IPS-11a (cell line): ENCODE data around the gene QRICH1.

Experiments used
- H3K4me3 ChIP-seq: one replicate; pipeline ENCODE4 v1.5.1; 2013; ENCODE audit warnings: low read depth, low read length, control low read depth

Gene QRICH1

GRCh38 chr3:49035281-49035680, 58.6 kb downstream of the QRICH1 start:
- no peak overlapping the region for H3K4me3 ChIP-seq

DNA sequence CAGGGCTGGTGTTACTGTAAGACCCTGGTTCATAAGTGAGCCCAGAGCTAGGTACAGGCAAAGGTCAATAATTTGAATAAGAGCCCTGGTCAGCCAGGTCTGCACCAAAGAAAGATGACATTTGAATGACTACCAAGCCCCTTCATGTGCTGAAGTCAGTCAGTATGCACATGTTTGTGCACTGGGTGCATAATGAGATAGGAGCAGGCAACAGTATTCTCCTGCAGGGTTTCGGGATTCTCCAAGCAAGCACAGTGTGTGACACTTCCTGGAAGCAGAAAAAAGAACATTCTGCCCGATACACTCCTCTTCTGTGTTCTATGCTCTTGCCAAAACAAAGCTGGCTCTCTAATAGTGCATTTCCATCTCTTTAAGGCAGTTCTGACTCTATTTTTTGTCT, 59.2 kb downstream of the QRICH1 start:
- no peak overlapping the region for H3K4me3 ChIP-seq

DNA sequence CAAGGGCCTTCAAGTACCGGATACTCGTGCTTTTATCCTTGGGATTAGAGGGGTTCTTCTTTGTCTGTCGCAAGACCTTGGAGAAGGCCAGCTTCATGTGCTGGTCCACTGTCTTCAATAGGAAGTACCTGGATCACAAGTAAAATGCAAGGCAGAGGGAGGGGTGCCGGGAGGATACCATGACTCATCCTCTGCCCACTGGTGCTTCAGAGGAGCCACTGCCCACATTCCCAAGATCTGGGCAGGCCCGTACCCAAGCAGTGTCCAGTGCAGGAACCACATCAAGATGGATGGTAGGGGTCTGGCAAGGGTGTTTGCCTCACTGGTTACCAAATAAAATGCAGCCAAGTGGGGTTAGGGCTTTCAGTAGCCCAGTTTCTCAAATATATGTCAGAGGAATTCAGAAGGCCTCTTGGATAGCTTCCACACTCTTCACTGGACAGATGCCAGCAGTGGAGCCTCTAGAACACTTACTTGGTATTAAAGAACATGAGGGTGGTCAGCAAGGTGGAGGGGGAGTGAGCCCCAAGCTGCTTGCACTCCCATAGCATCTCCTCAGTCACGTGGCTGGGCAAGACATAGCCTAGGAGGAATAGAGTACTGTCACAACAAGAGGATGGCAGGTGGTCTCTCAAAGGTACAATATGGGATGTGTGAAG, 61.1 kb downstream of the QRICH1 start:
- H3K4me3 ChIP-seq = no peak overlapping the region

GRCh38 chr3:49030321-49030720, 63.5 kb downstream of the QRICH1 start:
- no peak overlapping the region for H3K4me3 ChIP-seq

DNA sequence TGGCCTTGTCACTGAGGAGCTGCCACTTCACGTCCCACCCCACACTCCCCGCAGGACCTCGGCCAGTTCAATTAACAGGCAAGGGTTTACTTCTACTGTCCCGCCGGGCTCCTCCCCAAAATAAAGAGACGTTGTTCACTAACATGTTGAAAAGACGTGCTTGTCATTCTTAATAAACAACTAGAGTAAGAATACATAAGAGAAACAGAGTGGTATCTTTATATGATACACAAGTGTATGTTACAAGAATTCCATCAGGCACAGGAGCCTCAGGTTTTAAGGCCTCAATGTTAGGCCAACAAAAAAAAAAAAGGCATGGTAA, 64.3 kb downstream of the QRICH1 start:
- no peak overlapping the region for H3K4me3 ChIP-seq

DNA sequence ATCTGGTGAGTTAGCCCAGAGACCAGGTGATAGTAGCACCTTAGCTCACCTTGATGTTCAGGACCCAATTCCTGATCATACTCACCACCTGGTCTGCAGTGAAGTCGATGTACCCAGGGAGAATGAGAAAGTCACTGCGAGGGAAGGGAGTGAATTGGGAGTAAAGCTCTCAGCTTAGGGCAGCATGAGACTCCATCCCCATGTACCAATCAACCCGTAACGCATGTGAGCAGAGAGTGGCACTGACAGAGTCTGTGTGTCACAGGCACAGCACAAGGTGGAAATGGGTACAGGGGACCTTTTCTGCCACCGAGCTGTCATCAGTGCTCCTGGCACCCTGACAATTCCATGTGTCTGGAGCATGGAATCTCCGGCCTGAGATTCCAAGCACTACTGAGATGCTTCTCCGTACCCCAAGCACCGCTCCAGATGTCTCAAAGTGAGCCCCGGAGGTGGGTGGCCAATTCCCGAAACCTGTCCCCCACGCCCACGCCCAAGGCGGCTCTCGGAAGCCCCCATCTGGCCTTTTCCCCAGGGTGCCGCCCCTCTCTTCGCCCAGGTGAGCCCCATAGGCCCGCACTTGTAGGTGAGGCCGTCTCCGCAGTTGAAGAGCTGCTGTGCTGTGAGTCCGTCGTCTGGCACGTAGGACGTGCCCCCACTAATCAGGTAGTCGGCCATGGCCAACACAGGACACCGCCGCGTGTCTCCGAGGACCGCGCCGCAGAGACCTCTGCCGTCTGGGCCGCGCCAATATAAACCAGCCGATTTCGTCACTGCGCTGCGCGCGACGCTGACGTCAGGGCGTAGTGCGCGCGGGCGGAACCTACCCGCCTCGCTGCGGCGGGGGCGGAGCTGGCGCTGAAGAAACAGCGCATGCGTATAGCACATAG, 65.0 kb downstream of the QRICH1 start, which contains the start of gene IMPDH2:
Gene IMPDH2 (minus strand): TSS at position 726 of the 890 bp plus-strand sequence. CDS start 48 bp downstream, at position 678.
- peak within 1 kb of the TSS; percentile 45 for H3K4me3 ChIP-seq

GRCh38 chr3:49028298-49028672, 65.6 kb downstream of the QRICH1 start:
- H3K4me3 ChIP-seq = peak overlapping the region; percentile 45

GRCh38 chr3:49027634-49028033, 66.2 kb downstream of the QRICH1 start:
- H3K4me3 ChIP-seq = no peak overlapping the region

DNA sequence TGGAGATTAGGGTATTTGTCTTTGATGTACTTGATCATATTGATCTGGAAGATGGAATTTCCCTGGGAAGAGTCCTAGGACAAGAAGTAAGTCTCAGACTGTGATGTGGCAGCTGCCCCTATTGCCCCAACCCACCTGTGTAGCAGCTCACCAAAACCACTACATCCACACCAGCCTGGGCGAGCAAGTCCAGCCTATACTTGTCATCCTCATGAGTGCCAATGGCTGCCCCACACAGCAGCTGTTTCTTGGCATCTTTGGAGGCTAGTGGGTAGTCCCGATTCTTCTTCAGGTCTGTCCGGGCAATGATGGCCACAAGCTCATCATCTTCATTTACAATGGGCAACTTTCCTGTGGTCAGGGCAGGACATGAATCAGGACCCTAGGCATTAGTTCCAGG, 67.3 kb downstream of the QRICH1 start:
- H3K4me3 ChIP-seq = no peak overlapping the region

- no peak overlapping the region for H3K4me3 ChIP-seq
Measured at GRCh38 chr3:49025793-49026520, 67.9 kb downstream of the QRICH1 start.

- H3K4me3 ChIP-seq = no peak overlapping the region
Measured at GRCh38 chr3:49025005-49025792, 68.7 kb downstream of the QRICH1 start.

DNA sequence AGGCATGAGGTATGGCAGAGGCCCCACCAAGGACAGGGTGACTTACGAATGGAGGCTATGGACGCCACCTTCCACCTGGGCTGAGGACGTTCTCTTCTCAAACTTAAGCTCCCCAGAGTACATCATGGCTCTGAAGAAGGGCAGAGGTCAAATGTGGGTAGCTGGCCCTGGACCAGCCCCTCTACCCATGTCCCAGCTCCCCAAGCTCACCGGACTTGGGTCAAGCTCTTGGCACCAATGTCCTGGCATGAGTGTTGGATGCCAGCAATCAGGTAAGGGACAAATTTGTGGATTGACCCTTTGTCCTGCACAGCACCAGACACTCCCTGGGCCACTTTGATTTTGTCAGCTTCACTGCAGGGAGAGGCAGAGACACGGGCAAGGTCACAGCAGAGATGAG, 69.4 kb downstream of the QRICH1 start:
- no peak overlapping the region for H3K4me3 ChIP-seq

DNA sequence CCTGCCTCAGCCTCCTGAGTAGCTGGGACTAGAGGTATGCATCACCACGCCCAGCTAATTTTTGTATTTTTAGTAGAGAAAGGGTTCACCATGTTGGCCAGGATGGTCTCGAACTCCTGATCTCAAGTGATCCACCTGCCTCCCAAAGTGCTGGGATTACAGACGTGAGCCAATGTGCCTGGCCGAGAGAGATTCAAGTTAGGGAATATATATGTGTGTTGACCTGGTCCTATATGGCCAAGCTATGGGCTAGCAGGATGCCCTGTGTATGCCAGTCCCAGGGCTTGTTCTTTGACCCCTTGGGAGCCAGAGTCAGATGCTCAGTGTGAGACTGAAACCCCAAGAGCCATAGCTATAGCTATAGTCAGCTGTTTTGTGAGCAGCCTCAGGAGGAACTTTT, 70.1 kb downstream of the QRICH1 start:
- no peak overlapping the region for H3K4me3 ChIP-seq

DNA sequence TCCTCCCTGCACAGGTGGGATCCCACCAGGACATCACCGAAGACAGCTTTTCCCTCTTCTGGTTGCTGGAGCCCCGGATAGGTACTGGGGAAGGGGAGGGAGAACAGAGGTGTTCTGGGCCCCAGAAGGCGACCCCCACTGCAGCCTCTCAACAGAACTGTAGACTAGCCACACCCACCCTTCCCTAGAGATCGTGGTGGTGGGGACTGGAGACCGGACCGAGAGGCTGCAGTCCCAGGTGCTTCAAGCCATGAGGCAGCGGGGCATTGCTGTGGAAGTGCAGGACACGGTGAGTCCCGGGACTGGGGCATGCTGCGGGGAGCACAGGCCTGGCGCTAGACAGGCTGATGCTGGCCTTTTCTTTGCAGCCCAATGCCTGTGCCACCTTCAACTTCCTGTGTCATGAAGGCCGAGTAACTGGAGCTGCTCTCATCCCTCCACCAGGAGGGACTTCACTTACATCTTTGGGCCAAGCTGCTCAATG, 71.1 kb downstream of the QRICH1 start:
- peak overlapping the region; percentile 98 for H3K4me3 ChIP-seq

DNA sequence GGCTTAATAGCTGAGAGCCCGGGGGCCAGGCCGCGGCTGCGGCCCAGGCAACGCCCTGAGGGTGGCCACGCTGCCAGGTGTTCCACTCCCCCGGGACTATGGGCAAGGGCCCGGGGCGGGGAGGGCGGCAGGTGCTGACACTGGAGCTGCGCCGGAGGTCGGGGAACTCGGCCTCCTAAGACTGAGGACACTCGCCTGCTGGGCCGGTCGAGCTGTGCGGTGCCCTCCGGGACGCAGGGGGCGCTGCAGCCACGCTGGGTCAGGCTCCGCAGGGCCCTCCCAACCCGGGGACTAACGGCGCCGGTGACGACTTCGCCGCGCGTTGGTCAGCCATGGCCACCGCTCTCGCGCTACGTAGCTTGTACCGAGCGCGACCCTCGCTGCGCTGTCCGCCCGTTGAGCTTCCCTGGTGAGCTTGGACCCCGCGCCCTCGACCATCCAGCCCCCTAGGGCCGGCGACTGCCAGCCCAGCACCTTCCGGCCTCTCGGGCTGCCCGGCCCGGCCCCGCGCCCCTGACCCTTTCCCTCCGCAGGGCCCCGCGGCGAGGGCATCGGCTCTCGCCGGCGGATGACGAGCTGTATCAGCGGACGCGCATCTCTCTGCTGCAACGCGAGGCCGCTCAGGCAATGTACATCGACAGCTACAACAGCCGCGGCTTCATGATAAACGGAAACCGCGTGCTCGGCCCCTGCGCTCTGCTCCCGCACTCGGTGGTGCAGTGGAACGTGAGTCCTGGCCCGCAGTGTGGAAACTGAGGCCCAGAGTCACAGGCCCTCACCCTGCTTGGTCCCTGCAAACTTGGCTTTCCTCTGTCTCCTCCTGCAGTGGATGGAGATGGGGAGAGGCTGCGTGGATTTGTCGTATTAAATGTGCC, 71.8 kb downstream of the QRICH1 start, which contains the start of gene NDUFAF3:
Gene NDUFAF3 (plus strand): TSS at position 309 of the 875 bp plus-strand sequence. CDS start 24 bp downstream, at position 333.
- peak within 1 kb of the TSS; percentile 98 for H3K4me3 ChIP-seq

DNA sequence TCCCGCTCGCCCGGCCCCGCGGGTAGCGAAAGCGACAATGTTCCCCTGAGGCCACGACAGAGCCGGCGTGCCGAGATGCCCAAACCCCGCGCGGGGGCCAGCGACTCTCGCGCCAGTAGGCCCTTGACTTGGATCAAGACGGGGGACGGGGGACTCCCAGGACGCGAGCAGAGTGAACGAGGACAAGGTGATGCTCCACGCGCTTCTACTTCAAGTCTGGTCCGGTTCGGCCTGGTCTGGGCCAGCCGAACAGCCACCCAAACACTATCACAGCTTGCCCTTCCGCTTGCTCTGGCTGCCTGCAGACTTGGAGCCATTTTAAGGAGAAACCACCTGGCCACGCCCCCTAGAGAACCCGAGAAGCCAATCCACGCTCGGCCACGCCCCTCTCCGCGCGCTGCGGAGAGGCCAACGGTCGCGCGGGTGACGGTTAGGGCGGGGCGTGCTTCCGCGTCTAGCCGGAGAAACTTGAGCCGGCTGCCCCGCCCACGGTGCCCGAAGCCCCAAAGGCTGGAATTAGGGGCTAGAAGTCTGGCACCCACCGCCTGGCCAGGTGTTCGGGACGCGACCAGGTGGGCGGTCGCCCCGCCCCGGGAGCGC, 72.6 kb downstream of the QRICH1 start:
- H3K4me3 ChIP-seq = peak overlapping the region; percentile 98

DNA sequence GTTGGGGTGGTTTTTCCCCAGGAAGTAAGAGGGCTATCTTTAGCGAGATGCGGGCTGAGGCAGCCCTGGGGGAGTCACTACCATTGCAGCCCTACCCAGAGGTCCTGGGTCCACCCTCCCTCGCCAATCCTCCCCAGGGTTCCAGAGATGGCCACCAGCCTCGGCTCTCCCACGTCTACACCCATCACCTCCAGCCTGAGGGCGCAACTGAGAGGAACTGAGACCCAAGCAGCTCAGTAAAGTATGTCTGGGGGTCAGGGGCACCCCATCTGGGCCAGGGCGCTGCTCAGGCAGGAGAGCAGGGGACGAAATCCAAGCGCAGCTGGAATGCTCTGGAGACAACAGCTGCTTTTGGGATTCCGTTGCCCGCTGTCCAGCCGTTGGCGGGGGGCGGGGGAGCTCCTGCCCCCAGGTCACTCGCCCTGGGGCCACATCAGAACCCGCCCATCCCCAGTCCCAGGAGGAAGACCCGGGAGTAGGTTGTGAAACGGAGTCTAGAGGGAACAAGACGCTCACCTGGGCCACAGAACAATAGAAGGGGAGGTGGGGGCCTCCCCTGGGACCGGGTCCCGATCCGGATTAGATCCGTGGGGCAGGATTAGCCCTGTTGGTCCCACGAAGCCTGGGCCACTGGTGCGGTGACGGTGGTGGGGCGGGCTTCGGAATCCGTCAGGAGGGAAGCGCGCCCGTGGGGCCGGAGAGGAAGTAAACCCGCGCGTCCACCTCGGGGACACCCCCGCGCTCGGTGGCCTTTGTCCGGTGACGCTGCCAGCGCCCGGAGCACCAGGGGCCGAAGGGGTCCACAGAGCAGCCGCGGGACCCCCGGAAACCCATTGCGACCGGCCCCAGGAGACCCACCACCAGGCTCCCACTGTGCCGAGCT, 73.3 kb downstream of the QRICH1 start:
- H3K4me3 ChIP-seq = peak overlapping the region; percentile 98

GRCh38 chr3:49019941-49020329, 73.9 kb downstream of the QRICH1 start:
- H3K4me3 ChIP-seq = peak overlapping the region; percentile 98
